HG03469 (cell line): ENCODE results near the gene CYTH4.

Source experiments
- ATAC-seq: cut with Tn5 transposase; IDR thresholded peaks from one replicate; pipeline ENCODE4 v1.9.1; 2021; ENCODE audit warnings: mild to moderate bottlenecking, moderate library complexity, moderate number of reproducible peaks; ENCODE audit not compliant: unreplicated experiment

CYTH4 gene

GRCh38 chr22:37306494-37306829 lies 24.2 kb downstream of the CYTH4 start:
- ATAC-seq, result no peak

- ATAC-seq, result no peak
Measured at GRCh38 chr22:37308385-37309200, 26.3 kb downstream of the CYTH4 start.

GRCh38 chr22:37309211-37310074 lies 27.1 kb downstream of the CYTH4 start:
- ATAC-seq, result no peak

- no peak for ATAC-seq
Measured at GRCh38 chr22:37310075-37310606, 27.8 kb downstream of the CYTH4 start.

GRCh38 chr22:37310815-37311595 lies 28.7 kb downstream of the CYTH4 start:
- ATAC-seq, result no peak

- ATAC-seq, result no peak
Measured at GRCh38 chr22:37311761-37312312, 29.5 kb downstream of the CYTH4 start.

- no peak for ATAC-seq
Measured at GRCh38 chr22:37312549-37313183, 30.4 kb downstream of the CYTH4 start.

GRCh38 chr22:37313376-37314314 lies 31.3 kb downstream of the CYTH4 start:
- ATAC-seq, result no peak

GRCh38 chr22:37314315-37315074 lies 32.2 kb downstream of the CYTH4 start:
- no peak for ATAC-seq

- ATAC-seq, result no peak
Measured at GRCh38 chr22:37316405-37316804, 34.1 kb downstream of the CYTH4 start.

GRCh38 chr22:37316875-37317371 lies 34.6 kb downstream of the CYTH4 start:
- ATAC-seq, result no peak

- no peak for ATAC-seq
Measured at GRCh38 chr22:37317698-37318210, 35.4 kb downstream of the CYTH4 start.

GRCh38 chr22:37318364-37319109 lies 36.2 kb downstream of the CYTH4 start:
- no peak for ATAC-seq

- ATAC-seq, result no peak
Measured at GRCh38 chr22:37319469-37319868, 37.2 kb downstream of the CYTH4 start.

GRCh38 chr22:37320726-37321677 lies 38.7 kb downstream of the CYTH4 start:
- no peak for ATAC-seq
